ENCODE results near the gene DNM1L.

DNA sequence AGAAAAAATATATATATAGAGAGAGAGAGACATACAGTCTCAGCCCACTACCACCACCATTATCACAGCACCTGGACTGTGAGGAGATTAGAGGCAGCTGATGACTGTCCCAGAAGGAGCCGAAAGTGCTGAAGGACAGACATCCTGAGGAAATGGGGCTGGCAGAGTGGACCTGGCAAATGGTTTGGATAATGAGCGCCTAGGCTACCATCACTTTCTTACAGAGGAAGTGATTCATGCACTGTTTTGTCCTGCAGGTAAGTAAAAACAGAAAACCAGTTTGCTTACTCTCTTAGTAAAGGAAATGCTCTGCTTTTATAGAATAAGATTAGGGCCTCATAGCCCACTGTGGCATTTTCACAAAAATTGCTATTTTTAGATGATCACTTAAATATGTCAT is 28.6 kb upstream of the DNM1L start:
- TF ChIP-seq, protein P1, sequence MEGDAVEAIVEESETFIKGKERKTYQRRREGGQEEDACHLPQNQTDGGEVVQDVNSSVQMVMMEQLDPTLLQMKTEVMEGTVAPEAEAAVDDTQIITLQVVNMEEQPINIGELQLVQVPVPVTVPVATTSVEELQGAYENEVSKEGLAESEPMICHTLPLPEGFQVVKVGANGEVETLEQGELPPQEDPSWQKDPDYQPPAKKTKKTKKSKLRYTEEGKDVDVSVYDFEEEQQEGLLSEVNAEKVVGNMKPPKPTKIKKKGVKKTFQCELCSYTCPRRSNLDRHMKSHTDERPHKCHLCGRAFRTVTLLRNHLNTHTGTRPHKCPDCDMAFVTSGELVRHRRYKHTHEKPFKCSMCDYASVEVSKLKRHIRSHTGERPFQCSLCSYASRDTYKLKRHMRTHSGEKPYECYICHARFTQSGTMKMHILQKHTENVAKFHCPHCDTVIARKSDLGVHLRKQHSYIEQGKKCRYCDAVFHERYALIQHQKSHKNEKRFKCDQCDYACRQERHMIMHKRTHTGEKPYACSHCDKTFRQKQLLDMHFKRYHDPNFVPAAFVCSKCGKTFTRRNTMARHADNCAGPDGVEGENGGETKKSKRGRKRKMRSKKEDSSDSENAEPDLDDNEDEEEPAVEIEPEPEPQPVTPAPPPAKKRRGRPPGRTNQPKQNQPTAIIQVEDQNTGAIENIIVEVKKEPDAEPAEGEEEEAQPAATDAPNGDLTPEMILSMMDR (conservative IDR thresholded peaks at IDR 0.05), result no peak
- no peak for TF ChIP-seq ZFX (IDR thresholded peaks at IDR 0.05)
